A673 (cell line): ENCODE measurements around the gene PGAP3. TPM values are rescaled to one million over a fixed set of nuclear protein-coding genes. Genes with fewer than 3 reads are reported as not detected.

ENCODE experiments used
- BruUV-seq: library from RNA; stranded (reverse); fragments of 400-500 nt; replicated peaks from 2 replicates; lab custom pipeline; 2021; lab: Mats Ljungman, UMichigan
- CTCF ChIA-PET: fragments of 300-600 bp; sonication (Branson Sonifier 250); formaldehyde crosslinking; loops from one replicate; lab custom pipeline; 2022; ENCODE audit warnings: antibody characterized with exemption; lab: Charles Lee
- POLR2A ChIA-PET: fragments of 300-600 bp; sonication (Branson Sonifier 250); formaldehyde crosslinking; loops from one replicate; lab custom pipeline; 2022; ENCODE audit warnings: antibody characterized with exemption; ENCODE audit not compliant: low non-redundant PET; lab: Charles Lee
- DNase-seq: peaks from one replicate; pipeline ENCODE4 v3.0.0-alpha.2; 2015; ENCODE audit warnings: low spot score
- H3K27ac ChIP-seq: fragments of 200-600 bp; sonication (generic); 2 replicates; pipeline ENCODE4 v1.5.1; 2016; ENCODE audit warnings: mixed run types, low read depth, mild to moderate bottlenecking, mixed read lengths, antibody characterized with exemption, low read length; ENCODE audit not compliant: poor library complexity, severe bottlenecking
- H3K27me3 ChIP-seq: fragments of 200-600 bp; sonication (generic); replicated peaks from 2 replicates; pipeline ENCODE4 v1.6.1; 2017; ENCODE audit warnings: mixed run types, low read depth, mild to moderate bottlenecking, mixed read lengths, antibody characterized with exemption, low read length; ENCODE audit not compliant: insufficient read depth, poor library complexity
- H3K36me3 ChIP-seq: fragments of 200-600 bp; sonication (generic); 2 replicates; pipeline ENCODE4 v1.6.1; 2016; ENCODE audit warnings: mixed run types, mild to moderate bottlenecking, mixed read lengths, antibody characterized with exemption, low read length; ENCODE audit not compliant: insufficient read depth, poor library complexity, severe bottlenecking
- H3K4me1 ChIP-seq: fragments of 200-600 bp; sonication (generic); 2 replicates; pipeline ENCODE4 v1.6.1; 2017; ENCODE audit warnings: mixed run types, mild to moderate bottlenecking, mixed read lengths, antibody characterized with exemption, low read length; ENCODE audit not compliant: insufficient read depth, poor library complexity, severe bottlenecking
- H3K4me3 ChIP-seq: fragments of 200-600 bp; sonication (generic); 2 replicates; pipeline ENCODE4 v1.5.1; 2016; ENCODE audit warnings: low read depth, mixed run types, mild to moderate bottlenecking, mixed read lengths, low read length; ENCODE audit not compliant: poor library complexity, severe bottlenecking
- H3K9me3 ChIP-seq: fragments of 200-600 bp; sonication (generic); 2 replicates; pipeline ENCODE4 v1.6.1; 2016; ENCODE audit warnings: mixed run types, low read depth, mild to moderate bottlenecking, mixed read lengths, antibody characterized with exemption, low read length; ENCODE audit not compliant: poor library complexity, severe bottlenecking
- EZH2 ChIP-seq: fragments of 200-600 bp; sonication (generic); IDR thresholded peaks from 2 replicates; pipeline ENCODE4 v1.6.1; 2017; ENCODE audit warnings: borderline replicate concordance, low read depth, mild to moderate bottlenecking, mixed read lengths, antibody characterized with exemption, low read length; ENCODE audit not compliant: poor library complexity, severe bottlenecking
- intact Hi-C: fragments of 100-400 bp; cut with micrococcal nuclease; formaldehyde crosslinking; loops from one replicate; pipeline ENCODE4 v1.10.0; 2022; ENCODE audit not compliant: unreplicated experiment
- total RNA-seq: library from RNA; stranded (reverse); gene quantifications from 2 replicates; pipeline ENCODE4 v1.2.3, GENCODE V29; 2021
- TF ChIP-seq, protein P1 (sequence below): fragments of 300-800, 200-600 bp; sonication (generic); conservative IDR thresholded peaks from 2 replicates; pipeline ENCODE4 v1.5.1; 2017; ENCODE audit warnings: low read depth, mild to moderate bottlenecking, antibody characterized with exemption, low read length, moderate library complexity, mixed read lengths

PGAP3 gene
- total RNA-seq, 1 experiment from 2014 or later: 3.6 TPM

DNA sequence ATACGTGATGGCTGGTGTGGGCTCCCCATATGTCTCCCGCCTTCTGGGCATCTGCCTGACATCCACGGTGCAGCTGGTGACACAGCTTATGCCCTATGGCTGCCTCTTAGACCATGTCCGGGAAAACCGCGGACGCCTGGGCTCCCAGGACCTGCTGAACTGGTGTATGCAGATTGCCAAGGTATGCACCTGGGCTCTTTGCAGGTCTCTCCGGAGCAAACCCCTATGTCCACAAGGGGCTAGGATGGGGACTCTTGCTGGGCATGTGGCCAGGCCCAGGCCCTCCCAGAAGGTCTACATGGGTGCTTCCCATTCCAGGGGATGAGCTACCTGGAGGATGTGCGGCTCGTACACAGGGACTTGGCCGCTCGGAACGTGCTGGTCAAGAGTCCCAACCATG is 36.9 kb upstream of the PGAP3 start:
- DNase-seq: no peak
- BruUV-seq: no TSS peak
- Histone ChIP-seq H3K4me1 (no peaks in the 10 kb centered on the region), H3K27ac (no peak overlapping the region), H3K27me3 (no peaks in the 10 kb centered on the region), H3K4me3 (no peak overlapping the region), H3K9me3 (no peaks in the 10 kb centered on the region), H3K36me3 (no peaks in the 10 kb centered on the region)
- TF ChIP-seq, protein P1, sequence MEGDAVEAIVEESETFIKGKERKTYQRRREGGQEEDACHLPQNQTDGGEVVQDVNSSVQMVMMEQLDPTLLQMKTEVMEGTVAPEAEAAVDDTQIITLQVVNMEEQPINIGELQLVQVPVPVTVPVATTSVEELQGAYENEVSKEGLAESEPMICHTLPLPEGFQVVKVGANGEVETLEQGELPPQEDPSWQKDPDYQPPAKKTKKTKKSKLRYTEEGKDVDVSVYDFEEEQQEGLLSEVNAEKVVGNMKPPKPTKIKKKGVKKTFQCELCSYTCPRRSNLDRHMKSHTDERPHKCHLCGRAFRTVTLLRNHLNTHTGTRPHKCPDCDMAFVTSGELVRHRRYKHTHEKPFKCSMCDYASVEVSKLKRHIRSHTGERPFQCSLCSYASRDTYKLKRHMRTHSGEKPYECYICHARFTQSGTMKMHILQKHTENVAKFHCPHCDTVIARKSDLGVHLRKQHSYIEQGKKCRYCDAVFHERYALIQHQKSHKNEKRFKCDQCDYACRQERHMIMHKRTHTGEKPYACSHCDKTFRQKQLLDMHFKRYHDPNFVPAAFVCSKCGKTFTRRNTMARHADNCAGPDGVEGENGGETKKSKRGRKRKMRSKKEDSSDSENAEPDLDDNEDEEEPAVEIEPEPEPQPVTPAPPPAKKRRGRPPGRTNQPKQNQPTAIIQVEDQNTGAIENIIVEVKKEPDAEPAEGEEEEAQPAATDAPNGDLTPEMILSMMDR: no peak
- no peak for TF ChIP-seq EZH2
- ChIA-PET POLR2A (no interaction called here), CTCF (no interaction called here)
- intact Hi-C loops: no loop called here

DNA sequence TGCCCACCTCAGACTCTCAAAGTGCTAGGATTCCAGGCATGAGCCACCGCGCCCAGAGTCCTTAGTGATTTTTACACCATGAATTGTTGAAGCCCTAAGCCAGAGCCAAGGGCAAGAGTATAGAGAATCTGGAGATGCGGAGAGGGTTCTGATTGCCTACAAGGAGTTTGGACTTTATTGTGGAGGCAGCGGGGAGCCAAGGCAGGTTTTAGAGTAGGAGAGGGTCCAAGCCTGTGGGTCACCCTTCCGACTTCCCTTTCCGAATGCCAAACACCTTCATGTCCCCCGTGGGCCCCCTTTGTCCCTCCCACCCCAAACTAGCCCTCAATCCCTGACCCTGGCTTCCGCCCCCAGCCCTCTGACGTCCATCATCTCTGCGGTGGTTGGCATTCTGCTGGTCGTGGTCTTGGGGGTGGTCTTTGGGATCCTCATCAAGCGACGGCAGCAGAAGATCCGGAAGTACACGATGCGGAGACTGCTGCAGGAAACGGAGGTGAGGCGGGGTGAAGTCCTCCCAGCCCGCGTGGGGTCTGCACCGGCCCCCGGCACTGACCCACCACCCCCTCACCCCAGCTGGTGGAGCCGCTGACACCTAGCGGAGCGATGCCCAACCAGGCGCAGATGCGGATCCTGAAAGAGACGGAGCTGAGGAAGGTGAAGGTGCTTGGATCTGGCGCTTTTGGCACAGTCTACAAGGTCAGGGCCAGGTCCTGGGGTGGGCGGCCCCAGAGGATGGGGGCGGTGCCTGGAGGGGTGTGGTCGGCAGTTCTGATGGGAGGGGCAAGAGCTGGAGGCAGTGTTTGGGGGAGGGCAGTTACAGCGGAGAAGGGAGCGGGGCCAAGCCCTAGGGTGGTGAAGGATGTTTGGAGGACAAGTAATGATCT is 35.4 kb upstream of the PGAP3 start:
- Histone ChIP-seq H3K4me1 (no peaks in the 10 kb centered on the region), H3K36me3 (no peaks in the 10 kb centered on the region), H3K27ac (no peak overlapping the region), H3K4me3 (no peak overlapping the region), H3K27me3 (no peaks in the 10 kb centered on the region), H3K9me3 (no peaks in the 10 kb centered on the region)
- TF ChIP-seq EZH2: no peak
- TF ChIP-seq, protein P1: no peak
- POLR2A ChIA-PET: interaction anchor here (0.6 kb wide), 1 partner anchor 1116 kb away, joined by 3 read pairs; no protein-coding TSS in a partner anchor
- CTCF ChIA-PET: no interaction called here
- no peak for DNase-seq
- intact Hi-C loops: no loop called here
- BruUV-seq: no TSS peak

DNA sequence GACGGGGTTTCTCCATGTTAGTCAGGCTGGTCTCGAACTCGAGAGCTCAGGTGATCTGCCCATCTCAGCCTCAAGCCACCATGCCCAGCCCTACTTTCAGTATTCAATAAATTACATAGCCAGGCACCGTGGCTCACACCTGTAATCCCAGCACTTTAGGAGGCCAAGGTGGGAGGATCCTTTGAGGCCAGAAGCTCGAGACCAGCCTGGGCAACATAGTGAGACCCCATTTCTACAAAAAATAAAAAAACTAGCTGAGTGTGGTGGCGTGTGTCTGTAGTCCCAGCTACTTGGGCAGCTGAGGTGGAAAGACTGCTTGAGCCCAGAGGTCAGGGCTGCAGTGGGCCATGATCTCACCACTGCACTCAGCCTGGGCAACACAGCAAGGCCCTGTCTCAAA is 34.2 kb upstream of the PGAP3 start:
- DNase-seq: no peak
- no TSS peak for BruUV-seq
- H3K4me3 ChIP-seq: no peak overlapping the region
- H3K4me1 ChIP-seq: no peaks in the 10 kb centered on the region
- ChIA-PET POLR2A (no interaction called here), CTCF (no interaction called here)
- H3K36me3 ChIP-seq: no peaks in the 10 kb centered on the region
- H3K9me3 ChIP-seq: no peaks in the 10 kb centered on the region
- no peak overlapping the region for H3K27ac ChIP-seq
- H3K27me3 ChIP-seq: no peaks in the 10 kb centered on the region
- intact Hi-C loops: no loop called here
- TF ChIP-seq, protein P1: no peak
- TF ChIP-seq EZH2: no peak
